GM21526 (cell line): ENCODE results near the gene ZNF22.

Experiments used
- ATAC-seq: cut with Tn5 transposase; IDR thresholded peaks from one replicate; pipeline ENCODE4 v1.9.1; 2021; ENCODE audit warnings: moderate library complexity; ENCODE audit not compliant: unreplicated experiment, low FRiP score

Gene ZNF22

GRCh38 chr10:44975431-44976331 is 25.0 kb upstream of the ZNF22 start:
- ATAC-seq, result no peak

- ATAC-seq, result no peak
These were observed 24.1 kb upstream of the ZNF22 start for GRCh38 chr10:44976352-44977198.

- ATAC-seq, result no peak
These were observed 23.2 kb upstream of the ZNF22 start for GRCh38 chr10:44977287-44978212.

GRCh38 chr10:44978213-44978569 is 22.5 kb upstream of the ZNF22 start:
- no peak for ATAC-seq

- no peak for ATAC-seq
These were observed 22.0 kb upstream of the ZNF22 start, which contains the start of gene DEPP1 for GRCh38 chr10:44978570-44979280. Gene DEPP1, minus strand, starts transcription at chr10:44978809. Its CDS starts 779 bp downstream, at chr10:44978030.

- no peak for ATAC-seq
These were observed 21.2 kb upstream of the ZNF22 start for GRCh38 chr10:44979281-44980191.

- no peak for ATAC-seq
These were observed 20.2 kb upstream of the ZNF22 start for GRCh38 chr10:44980309-44981171.

GRCh38 chr10:44981172-44982113 is 19.3 kb upstream of the ZNF22 start:
- ATAC-seq, result no peak

- no peak for ATAC-seq
These were observed 18.6 kb upstream of the ZNF22 start for GRCh38 chr10:44982114-44982460.

GRCh38 chr10:44982496-44982895 is 18.2 kb upstream of the ZNF22 start:
- ATAC-seq, result no peak

- no peak for ATAC-seq
These were observed 17.4 kb upstream of the ZNF22 start for GRCh38 chr10:44983066-44983894.

- ATAC-seq, result no peak
These were observed 16.8 kb upstream of the ZNF22 start for GRCh38 chr10:44983895-44984278.

GRCh38 chr10:44984671-44985101 is 16.0 kb upstream of the ZNF22 start:
- ATAC-seq, result no peak

- no peak for ATAC-seq
These were observed 15.5 kb upstream of the ZNF22 start for GRCh38 chr10:44985175-44985681.

GRCh38 chr10:44986179-44986578 is 14.5 kb upstream of the ZNF22 start:
- no peak for ATAC-seq

- no peak for ATAC-seq
These were observed 14.1 kb upstream of the ZNF22 start for GRCh38 chr10:44986670-44987069.
